T-helper 17 cell (primary cell): ENCODE results near the gene USP27X. TPM values are rescaled to one million over a fixed set of nuclear protein-coding genes. Genes with fewer than 3 reads are reported as not detected.

ENCODE experiments used
- ATAC-seq: fragments of 150-1000 bp; cut with Tn5 transposase; 2 replicates; pipeline ENCODE4 v1.10.0; 2021; ENCODE audit warnings: mild to moderate bottlenecking, moderate library complexity
- DNase-seq, 3 donors: peaks; one replicate each; pipeline versions ENCODE4 v3.0.0 to v3.0.0-alpha.2; 2020 to 2021
- H3K9me3 ChIP-seq: one replicate; pipeline ENCODE4 v1.7.0; 2013; ENCODE audit warnings: low read length, mild to moderate bottlenecking; ENCODE audit not compliant: control insufficient read depth, poor library complexity, severe bottlenecking
- H3K27ac Mint-ChIP-seq: one replicate; pipeline ENCODE4 v1.8.0; 2022; ENCODE audit warnings: mild to moderate bottlenecking, moderate library complexity, mixed read lengths
- H3K27me3 Mint-ChIP-seq: one replicate; pipeline ENCODE4 v1.8.0; 2022; ENCODE audit warnings: mixed read lengths
- H3K36me3 Mint-ChIP-seq: one replicate; pipeline ENCODE4 v1.8.0; 2022; ENCODE audit warnings: low read depth, mixed read lengths
- H3K4me1 Mint-ChIP-seq: one replicate; pipeline ENCODE4 v1.8.0; 2022; ENCODE audit warnings: mild to moderate bottlenecking, mixed read lengths
- H3K4me3 Mint-ChIP-seq: one replicate; pipeline ENCODE4 v1.8.0; 2022; ENCODE audit warnings: mild to moderate bottlenecking, moderate library complexity, mixed read lengths
- total RNA-seq, 4 donors: library from RNA in 2 of 4; stranded (reverse) in 2 of 4; gene quantifications; one replicate each; pipeline ENCODE4 v1.2.3 and lab custom pipeline; 2022 to 2026

The USP27X gene
- 1 to 10 TPM; 2.5 to 3.5 TPM for total RNA-seq
- total RNA-seq (lab: John Stamatoyannopoulos, UW): 4.8 to 5.8 reads per million in 2 donors

GRCh38 chrX:49878834-49879655, at the start of gene USP27X:
TSS of gene USP27X (plus strand) at chrX:49879484. CDS start at chrX:49880308, 824 bp downstream.
- no peaks in the 10 kb centered on the region for H3K9me3 ChIP-seq
- peak; percentile 92 for ATAC-seq
- Mint-ChIP-seq H3K27ac (peak within 1 kb of the TSS; percentile 43), H3K4me3 (peak within 1 kb of the TSS; percentile 78), H3K27me3 (no peaks in the 10 kb centered on the region), H3K4me1 (peaks cover 19% of the 10 kb centered on the region), H3K36me3 (no peaks in the 10 kb centered on the region)
- DNase-seq: peak; percentile 68 to 81 (median 75)

- H3K27ac Mint-ChIP-seq: no peak overlapping the region
- ATAC-seq: no peak
These were observed 40.9 kb upstream of the USP27X start for GRCh38 chrX:49838374-49838773.

GRCh38 chrX:49840679-49841078, 38.6 kb upstream of the USP27X start:
- H3K36me3 Mint-ChIP-seq: no peaks in the 10 kb centered on the region
- no peaks in the 10 kb centered on the region for H3K4me1 Mint-ChIP-seq
- H3K9me3 ChIP-seq: no peaks in the 10 kb centered on the region
- DNase-seq (no peak), ATAC-seq (peak; percentile 55)
- no peak overlapping the region for H3K4me3 Mint-ChIP-seq
- H3K27me3 Mint-ChIP-seq: no peaks in the 10 kb centered on the region
- H3K27ac Mint-ChIP-seq: no peak overlapping the region

More at GRCh38 chrX:49838374-49838773, 40.9 kb upstream of the USP27X start:
- no peak overlapping the region for H3K4me3 Mint-ChIP-seq
- DNase-seq: no peak
- H3K36me3 Mint-ChIP-seq: no peaks in the 10 kb centered on the region
- no peaks in the 10 kb centered on the region for H3K27me3 Mint-ChIP-seq
- no peaks in the 10 kb centered on the region for H3K4me1 Mint-ChIP-seq
- no peaks in the 10 kb centered on the region for H3K9me3 ChIP-seq

GRCh38 chrX:49842621-49843020, 36.7 kb upstream of the USP27X start:
- no peaks in the 10 kb centered on the region for H3K9me3 ChIP-seq
- ATAC-seq (no peak), DNase-seq (no peak)
- Mint-ChIP-seq H3K27me3 (no peaks in the 10 kb centered on the region), H3K36me3 (no peaks in the 10 kb centered on the region), H3K4me3 (no peak overlapping the region), H3K27ac (no peak overlapping the region), H3K4me1 (no peaks in the 10 kb centered on the region)

GRCh38 chrX:49844611-49845010, 34.7 kb upstream of the USP27X start:
- Mint-ChIP-seq H3K36me3 (no peaks in the 10 kb centered on the region), H3K4me1 (no peaks in the 10 kb centered on the region), H3K27me3 (no peaks in the 10 kb centered on the region), H3K4me3 (no peak overlapping the region), H3K27ac (no peak overlapping the region)
- H3K9me3 ChIP-seq: no peaks in the 10 kb centered on the region
- DNase-seq (no peak), ATAC-seq (no peak)

GRCh38 chrX:49845701-49846403, 33.4 kb upstream of the USP27X start:
- H3K36me3 Mint-ChIP-seq: no peaks in the 10 kb centered on the region
- H3K9me3 ChIP-seq: no peaks in the 10 kb centered on the region
- no peaks in the 10 kb centered on the region for H3K4me1 Mint-ChIP-seq
- ATAC-seq: no peak
- DNase-seq: no peak
- H3K27me3 Mint-ChIP-seq: no peaks in the 10 kb centered on the region
- no peak overlapping the region for H3K4me3 Mint-ChIP-seq
- H3K27ac Mint-ChIP-seq: no peak overlapping the region

- H3K9me3 ChIP-seq: no peaks in the 10 kb centered on the region
- H3K27ac Mint-ChIP-seq: no peak overlapping the region
- ATAC-seq: no peak
- no peak overlapping the region for H3K4me3 Mint-ChIP-seq
- no peaks in the 10 kb centered on the region for H3K27me3 Mint-ChIP-seq
- H3K4me1 Mint-ChIP-seq: no peaks in the 10 kb centered on the region
- DNase-seq: no peak
- no peaks in the 10 kb centered on the region for H3K36me3 Mint-ChIP-seq
These were observed 32.8 kb upstream of the USP27X start for GRCh38 chrX:49846522-49846921.

GRCh38 chrX:49848275-49848674, 31.0 kb upstream of the USP27X start:
- Mint-ChIP-seq H3K27me3 (no peaks in the 10 kb centered on the region), H3K4me3 (no peak overlapping the region), H3K4me1 (no peaks in the 10 kb centered on the region), H3K36me3 (no peaks in the 10 kb centered on the region), H3K27ac (no peak overlapping the region)
- H3K9me3 ChIP-seq: no peaks in the 10 kb centered on the region
- no peak for DNase-seq
- no peak for ATAC-seq

- no peaks in the 10 kb centered on the region for H3K36me3 Mint-ChIP-seq
- no peaks in the 10 kb centered on the region for H3K9me3 ChIP-seq
- DNase-seq: no peak
- no peak overlapping the region for H3K4me3 Mint-ChIP-seq
- no peaks in the 10 kb centered on the region for H3K27me3 Mint-ChIP-seq
- H3K27ac Mint-ChIP-seq: no peak overlapping the region
- H3K4me1 Mint-ChIP-seq: no peaks in the 10 kb centered on the region
- no peak for ATAC-seq
These were observed 29.3 kb upstream of the USP27X start for GRCh38 chrX:49850028-49850427.

GRCh38 chrX:49853661-49854060, 25.6 kb upstream of the USP27X start:
- no peaks in the 10 kb centered on the region for H3K4me1 Mint-ChIP-seq
- H3K9me3 ChIP-seq: no peaks in the 10 kb centered on the region
- H3K27ac Mint-ChIP-seq: no peak overlapping the region
- no peak overlapping the region for H3K4me3 Mint-ChIP-seq
- H3K36me3 Mint-ChIP-seq: no peaks in the 10 kb centered on the region
- H3K27me3 Mint-ChIP-seq: no peaks in the 10 kb centered on the region
- no peak for DNase-seq
- no peak for ATAC-seq

- H3K27ac Mint-ChIP-seq: no peak overlapping the region
- no peaks in the 10 kb centered on the region for H3K9me3 ChIP-seq
- H3K4me1 Mint-ChIP-seq: no peaks in the 10 kb centered on the region
- DNase-seq (no peak), ATAC-seq (no peak)
- H3K4me3 Mint-ChIP-seq: no peak overlapping the region
- peaks cover 10% of the 10 kb centered on the region for H3K27me3 Mint-ChIP-seq
- peaks cover 2% of the 10 kb centered on the region for H3K36me3 Mint-ChIP-seq
These were observed 22.5 kb upstream of the USP27X start for GRCh38 chrX:49856819-49857218.

GRCh38 chrX:49858341-49858740, 20.9 kb upstream of the USP27X start:
- DNase-seq (no peak), ATAC-seq (no peak)
- peaks cover 19% of the 10 kb centered on the region for H3K27me3 Mint-ChIP-seq
- peaks cover 4% of the 10 kb centered on the region for H3K36me3 Mint-ChIP-seq
- H3K9me3 ChIP-seq: no peaks in the 10 kb centered on the region
- H3K27ac Mint-ChIP-seq: no peak overlapping the region
- H3K4me3 Mint-ChIP-seq: no peak overlapping the region
- H3K4me1 Mint-ChIP-seq: no peaks in the 10 kb centered on the region

- H3K9me3 ChIP-seq: no peaks in the 10 kb centered on the region
- DNase-seq (no peak), ATAC-seq (no peak)
- Mint-ChIP-seq H3K4me3 (no peak overlapping the region), H3K27ac (no peak overlapping the region), H3K27me3 (peaks cover 19% of the 10 kb centered on the region), H3K36me3 (peaks cover 4% of the 10 kb centered on the region), H3K4me1 (no peaks in the 10 kb centered on the region)
These were observed 19.8 kb upstream of the USP27X start for GRCh38 chrX:49859491-49859890.
